GM23338 (cell line): ENCODE results near the gene FES.

Experiments
- CREB1 ChIP-seq: fragments of 250-450 bp; sonication (Bioruptor Pico); IDR thresholded peaks from 2 replicates; pipeline ENCODE4 v1.5.0; 2020; ENCODE audit warnings: low read depth, mild to moderate bottlenecking, moderate library complexity
- EZH2 ChIP-seq: fragments of 200-600 bp; sonication (generic); IDR thresholded peaks from one replicate; pipeline ENCODE4 v1.8.0; 2017; ENCODE audit warnings: antibody characterized with exemption, mild to moderate bottlenecking, low read depth; ENCODE audit not compliant: unreplicated experiment
- EZH2phosphoT487 ChIP-seq: fragments of 200-600 bp; sonication (generic); IDR thresholded peaks from one replicate; pipeline ENCODE4 v1.8.1; 2018; ENCODE audit warnings: antibody characterized with exemption; ENCODE audit not compliant: unreplicated experiment
- JUNB ChIP-seq: IDR thresholded peaks from one replicate; pipeline ENCODE4 v1.6.1; 2016; ENCODE audit warnings: antibody characterized with exemption; ENCODE audit not compliant: unreplicated experiment
- POLR2AphosphoS5 ChIP-seq: IDR thresholded peaks from 2 replicates; pipeline ENCODE4 v1.6.1; 2016; ENCODE audit warnings: antibody characterized with exemption, low read depth
- STAT1 ChIP-seq: IDR thresholded peaks from one replicate; pipeline ENCODE4 v1.6.1; 2016; ENCODE audit warnings: antibody characterized with exemption; ENCODE audit not compliant: unreplicated experiment
- ZNF114 ChIP-seq: fragments of 250-450 bp; sonication (Bioruptor Pico); IDR thresholded peaks from 2 replicates; pipeline ENCODE4 v1.5.0; 2020; ENCODE audit warnings: mild to moderate bottlenecking, moderate library complexity
- TF ChIP-seq, protein P1 (sequence below), 2 experiments: fragments of 200-600 bp in 1 of 2; sonication (generic) in 1 of 2; conservative IDR thresholded peaks; 2 replicates each; pipeline versions ENCODE4 v1.5.1 to v1.6.1; 2016 to 2017; ENCODE audit warnings: antibody characterized with exemption in 2 of 2, low read depth in 2 of 2, mild to moderate bottlenecking in 2 of 2, moderate library complexity in 1 of 2
- TF ChIP-seq, protein P2 (sequence below): IDR thresholded peaks from one replicate; pipeline ENCODE4 v1.6.1; 2018; ENCODE audit warnings: antibody characterized with exemption; ENCODE audit not compliant: unreplicated experiment

- TF ChIP-seq, protein P1, sequence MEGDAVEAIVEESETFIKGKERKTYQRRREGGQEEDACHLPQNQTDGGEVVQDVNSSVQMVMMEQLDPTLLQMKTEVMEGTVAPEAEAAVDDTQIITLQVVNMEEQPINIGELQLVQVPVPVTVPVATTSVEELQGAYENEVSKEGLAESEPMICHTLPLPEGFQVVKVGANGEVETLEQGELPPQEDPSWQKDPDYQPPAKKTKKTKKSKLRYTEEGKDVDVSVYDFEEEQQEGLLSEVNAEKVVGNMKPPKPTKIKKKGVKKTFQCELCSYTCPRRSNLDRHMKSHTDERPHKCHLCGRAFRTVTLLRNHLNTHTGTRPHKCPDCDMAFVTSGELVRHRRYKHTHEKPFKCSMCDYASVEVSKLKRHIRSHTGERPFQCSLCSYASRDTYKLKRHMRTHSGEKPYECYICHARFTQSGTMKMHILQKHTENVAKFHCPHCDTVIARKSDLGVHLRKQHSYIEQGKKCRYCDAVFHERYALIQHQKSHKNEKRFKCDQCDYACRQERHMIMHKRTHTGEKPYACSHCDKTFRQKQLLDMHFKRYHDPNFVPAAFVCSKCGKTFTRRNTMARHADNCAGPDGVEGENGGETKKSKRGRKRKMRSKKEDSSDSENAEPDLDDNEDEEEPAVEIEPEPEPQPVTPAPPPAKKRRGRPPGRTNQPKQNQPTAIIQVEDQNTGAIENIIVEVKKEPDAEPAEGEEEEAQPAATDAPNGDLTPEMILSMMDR (conservative IDR thresholded peaks at IDR 0.05; ENCODE audit: low read depth in 2 of 2), result peak; percentile 82 to 89
- TF ChIP-seq, protein P2, sequence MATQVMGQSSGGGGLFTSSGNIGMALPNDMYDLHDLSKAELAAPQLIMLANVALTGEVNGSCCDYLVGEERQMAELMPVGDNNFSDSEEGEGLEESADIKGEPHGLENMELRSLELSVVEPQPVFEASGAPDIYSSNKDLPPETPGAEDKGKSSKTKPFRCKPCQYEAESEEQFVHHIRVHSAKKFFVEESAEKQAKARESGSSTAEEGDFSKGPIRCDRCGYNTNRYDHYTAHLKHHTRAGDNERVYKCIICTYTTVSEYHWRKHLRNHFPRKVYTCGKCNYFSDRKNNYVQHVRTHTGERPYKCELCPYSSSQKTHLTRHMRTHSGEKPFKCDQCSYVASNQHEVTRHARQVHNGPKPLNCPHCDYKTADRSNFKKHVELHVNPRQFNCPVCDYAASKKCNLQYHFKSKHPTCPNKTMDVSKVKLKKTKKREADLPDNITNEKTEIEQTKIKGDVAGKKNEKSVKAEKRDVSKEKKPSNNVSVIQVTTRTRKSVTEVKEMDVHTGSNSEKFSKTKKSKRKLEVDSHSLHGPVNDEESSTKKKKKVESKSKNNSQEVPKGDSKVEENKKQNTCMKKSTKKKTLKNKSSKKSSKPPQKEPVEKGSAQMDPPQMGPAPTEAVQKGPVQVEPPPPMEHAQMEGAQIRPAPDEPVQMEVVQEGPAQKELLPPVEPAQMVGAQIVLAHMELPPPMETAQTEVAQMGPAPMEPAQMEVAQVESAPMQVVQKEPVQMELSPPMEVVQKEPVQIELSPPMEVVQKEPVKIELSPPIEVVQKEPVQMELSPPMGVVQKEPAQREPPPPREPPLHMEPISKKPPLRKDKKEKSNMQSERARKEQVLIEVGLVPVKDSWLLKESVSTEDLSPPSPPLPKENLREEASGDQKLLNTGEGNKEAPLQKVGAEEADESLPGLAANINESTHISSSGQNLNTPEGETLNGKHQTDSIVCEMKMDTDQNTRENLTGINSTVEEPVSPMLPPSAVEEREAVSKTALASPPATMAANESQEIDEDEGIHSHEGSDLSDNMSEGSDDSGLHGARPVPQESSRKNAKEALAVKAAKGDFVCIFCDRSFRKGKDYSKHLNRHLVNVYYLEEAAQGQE, result no peak
- TF ChIP-seq EZH2phosphoT487 (no peak), POLR2AphosphoS5 (peak; percentile 83), EZH2 (no peak), CREB1 (CRISPR knock-in tag) (peak; percentile 57), STAT1 (no peak), JUNB (no peak), ZNF114 (CRISPR knock-in tag) (no peak)
Measured at GRCh38 chr15:90931828-90932659, 47.7 kb downstream of the FES start, which contains the start of gene HDDC3.
